PC-3 (cell line): ENCODE results near the gene SELENOS.

ENCODE experiments used
- EZH2 ChIP-seq: fragments of 300-600 bp; sonication (generic); IDR thresholded peaks from one replicate; pipeline ENCODE4 v1.6.1; 2017; ENCODE audit warnings: antibody characterized with exemption, mild to moderate bottlenecking, low read length; ENCODE audit not compliant: unreplicated experiment
- EZH2phosphoT487 ChIP-seq: fragments of 300-600 bp; sonication (generic); IDR thresholded peaks from 2 replicates; pipeline ENCODE4 v1.6.1; 2018; ENCODE audit warnings: mild to moderate bottlenecking, antibody characterized with exemption, low read length, borderline replicate concordance

GRCh38 chr15:101225658-101226057, 51.6 kb downstream of the SELENOS start:
- TF ChIP-seq EZH2phosphoT487 = no peak
- no peak for TF ChIP-seq EZH2
